NCI-H1930 (cell line): ENCODE measurements around the gene TCAIM.

ENCODE experiments used
- DNase-seq, 2 experiments: peaks; one replicate each; lab custom pipeline; 2025; lab: John Stamatoyannopoulos, UW

TCAIM gene

GRCh38 chr3:44338010-44338827 is at the start of gene TCAIM:
Gene TCAIM, plus strand, starts transcription at chr3:44338766. Its CDS starts 16,017 bp downstream, at chr3:44354783.
- peak; percentile 85 to 91 for DNase-seq

- DNase-seq: no peak
Observed at GRCh38 chr3:44289882-44290462, 48.6 kb upstream of the TCAIM start.

- no peak for DNase-seq
Observed at GRCh38 chr3:44292276-44292675, 46.3 kb upstream of the TCAIM start.

- DNase-seq: no peak
Observed at GRCh38 chr3:44292947-44293346, 45.6 kb upstream of the TCAIM start.

- no peak for DNase-seq
Observed at GRCh38 chr3:44297255-44297654, 41.3 kb upstream of the TCAIM start.

- no peak for DNase-seq
Observed at GRCh38 chr3:44301746-44302145, 36.8 kb upstream of the TCAIM start.

- no peak for DNase-seq
Observed at GRCh38 chr3:44309500-44309899, 29.1 kb upstream of the TCAIM start.

- DNase-seq: no peak
Observed at GRCh38 chr3:44318891-44319311, 19.7 kb upstream of the TCAIM start.

- DNase-seq: no peak
Observed at GRCh38 chr3:44321335-44321734, 17.2 kb upstream of the TCAIM start.

GRCh38 chr3:44323341-44323955 is 15.1 kb upstream of the TCAIM start:
- DNase-seq: peak in 1 of 2 experiments; percentile 7

GRCh38 chr3:44324584-44324983 is 14.0 kb upstream of the TCAIM start:
- DNase-seq: no peak

- DNase-seq: no peak
Observed at GRCh38 chr3:44326019-44326418, 12.5 kb upstream of the TCAIM start.

GRCh38 chr3:44326515-44326914 is 12.1 kb upstream of the TCAIM start:
- DNase-seq: no peak

GRCh38 chr3:44329946-44330345 is 8.6 kb upstream of the TCAIM start:
- DNase-seq: no peak

- no peak for DNase-seq
Observed at GRCh38 chr3:44330444-44330843, 8.1 kb upstream of the TCAIM start.

GRCh38 chr3:44334326-44334725 is 4.2 kb upstream of the TCAIM start:
- no peak for DNase-seq

- no peak for DNase-seq
Observed at GRCh38 chr3:44337248-44337785, 1.2 kb upstream of the TCAIM start.

GRCh38 chr3:44338828-44339127 is 212 bp downstream of the TCAIM start:
- no peak for DNase-seq

GRCh38 chr3:44339181-44340057 is 853 bp downstream of the TCAIM start:
- DNase-seq: no peak

- no peak for DNase-seq
Observed at GRCh38 chr3:44340058-44340395, 1.5 kb downstream of the TCAIM start.

- DNase-seq: no peak
Observed at GRCh38 chr3:44342176-44342790, 3.7 kb downstream of the TCAIM start.

GRCh38 chr3:44343421-44343820 is 4.9 kb downstream of the TCAIM start:
- DNase-seq: no peak
